ENCODE results near the gene FSCN2. TPM values are rescaled to one million over a fixed set of nuclear protein-coding genes. Genes with fewer than 3 reads are reported as not detected.

Gene FSCN2
- total RNA-seq, 3 donors from 2014 or later = 0.48 to 3.2 (median 1.6) TPM

DNA sequence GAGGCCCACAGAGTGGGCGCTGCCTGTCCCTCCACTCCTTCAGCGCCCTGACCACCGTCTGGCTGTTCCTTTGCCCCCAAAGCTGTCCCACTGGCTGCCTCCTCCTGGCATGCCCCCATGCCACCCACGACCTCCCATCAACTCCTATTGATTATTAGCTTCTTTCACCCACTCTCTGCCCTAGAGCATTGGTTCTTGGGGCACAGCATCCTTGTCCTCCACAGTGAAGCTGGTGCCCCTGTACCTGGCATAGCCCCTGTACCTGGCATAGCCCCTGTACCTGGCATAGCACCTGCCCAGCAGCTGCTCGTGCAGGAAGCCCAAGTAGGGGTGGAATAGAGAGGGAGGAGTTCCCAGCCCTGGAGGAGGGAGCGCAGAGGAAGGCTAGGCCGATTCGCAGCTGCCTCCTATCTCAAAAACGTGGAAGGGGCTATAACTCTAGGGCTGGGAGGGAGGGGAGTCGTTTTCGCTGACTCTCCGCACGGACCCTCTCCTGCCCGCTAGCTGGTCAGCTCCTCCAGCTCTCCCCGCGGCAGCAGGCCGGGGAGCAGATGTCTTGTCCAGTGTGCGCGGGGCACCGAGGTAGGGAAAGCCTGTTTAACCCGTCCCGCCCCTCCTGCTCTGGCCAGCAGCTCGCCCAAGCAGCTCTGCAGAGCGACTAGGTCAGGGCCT, 9.9 kb upstream of the FSCN2 start:
- no peaks in the 10 kb centered on the region for H3K9me3 ChIP-seq
- TF ChIP-seq POLR2AphosphoS5 (IDR thresholded peaks at IDR 0.05) (no peak), POLR2A (IDR thresholded peaks at IDR 0.05) (no peak)
- TF ChIP-seq, protein P1, sequence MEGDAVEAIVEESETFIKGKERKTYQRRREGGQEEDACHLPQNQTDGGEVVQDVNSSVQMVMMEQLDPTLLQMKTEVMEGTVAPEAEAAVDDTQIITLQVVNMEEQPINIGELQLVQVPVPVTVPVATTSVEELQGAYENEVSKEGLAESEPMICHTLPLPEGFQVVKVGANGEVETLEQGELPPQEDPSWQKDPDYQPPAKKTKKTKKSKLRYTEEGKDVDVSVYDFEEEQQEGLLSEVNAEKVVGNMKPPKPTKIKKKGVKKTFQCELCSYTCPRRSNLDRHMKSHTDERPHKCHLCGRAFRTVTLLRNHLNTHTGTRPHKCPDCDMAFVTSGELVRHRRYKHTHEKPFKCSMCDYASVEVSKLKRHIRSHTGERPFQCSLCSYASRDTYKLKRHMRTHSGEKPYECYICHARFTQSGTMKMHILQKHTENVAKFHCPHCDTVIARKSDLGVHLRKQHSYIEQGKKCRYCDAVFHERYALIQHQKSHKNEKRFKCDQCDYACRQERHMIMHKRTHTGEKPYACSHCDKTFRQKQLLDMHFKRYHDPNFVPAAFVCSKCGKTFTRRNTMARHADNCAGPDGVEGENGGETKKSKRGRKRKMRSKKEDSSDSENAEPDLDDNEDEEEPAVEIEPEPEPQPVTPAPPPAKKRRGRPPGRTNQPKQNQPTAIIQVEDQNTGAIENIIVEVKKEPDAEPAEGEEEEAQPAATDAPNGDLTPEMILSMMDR (IDR thresholded peaks at IDR 0.05) = no peak
- H3K4me1 ChIP-seq = peaks cover 10 to 15% of the 10 kb centered on the region in 2 donors
- peak overlapping the region; percentile 98 to 99 for H3K27ac ChIP-seq
- no peaks in the 10 kb centered on the region for H3K27me3 ChIP-seq
- no peak for DNase-seq (ENCODE audit: low spot score in 2 of 2)
- H3K36me3 ChIP-seq = no peaks in the 10 kb centered on the region
- peak overlapping the region; percentile 34 to 69 (median 68) for H3K4me3 ChIP-seq
- intact Hi-C loops (cut with DNase I; ENCODE audit: low total_unique reads) = no loop called here

DNA sequence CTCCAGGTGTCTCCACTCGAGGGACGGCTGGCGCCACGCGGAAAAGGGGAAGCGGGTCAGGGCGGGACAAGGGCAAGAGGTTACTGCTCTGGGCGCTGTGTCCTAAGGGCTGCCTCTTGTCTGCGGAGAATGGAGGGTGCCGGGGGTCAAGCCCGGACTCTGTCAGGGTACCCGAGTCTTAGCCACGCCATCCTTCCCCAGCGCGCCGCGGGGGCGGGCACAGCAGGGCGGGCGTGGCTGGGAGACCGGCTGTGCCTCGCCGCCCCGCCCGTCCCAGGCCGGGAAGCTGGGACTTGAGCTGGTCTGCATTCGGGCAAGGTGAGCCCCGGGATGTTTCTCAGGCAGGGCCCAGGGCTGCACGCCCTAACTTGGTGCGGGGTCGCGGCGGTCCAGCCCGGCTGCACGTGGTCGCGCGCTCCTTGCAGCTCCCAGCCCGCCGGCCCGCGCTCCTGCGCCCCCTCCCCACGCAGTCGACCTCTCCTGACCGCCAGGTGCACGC, 9.3 kb upstream of the FSCN2 start:
- peaks cover 0 to 4% of the 10 kb centered on the region in 2 donors for H3K27me3 ChIP-seq
- no peaks in the 10 kb centered on the region for H3K36me3 ChIP-seq
- intact Hi-C loops (cut with DNase I; ENCODE audit: low total_unique reads) = no loop called here
- H3K27ac ChIP-seq = peak overlapping the region; percentile 84 to 99
- H3K9me3 ChIP-seq = no peaks in the 10 kb centered on the region
- H3K4me3 ChIP-seq = peak overlapping the region; percentile 34 to 69 (median 68)
- TF ChIP-seq POLR2AphosphoS5 (IDR thresholded peaks at IDR 0.05) (no peak), POLR2A (IDR thresholded peaks at IDR 0.05) (no peak)
- TF ChIP-seq, protein P1 (IDR thresholded peaks at IDR 0.05) = no peak
- H3K4me1 ChIP-seq = peaks cover 10 to 15% of the 10 kb centered on the region in 2 donors
- DNase-seq (ENCODE audit: low spot score in 2 of 2) = no peak

DNA sequence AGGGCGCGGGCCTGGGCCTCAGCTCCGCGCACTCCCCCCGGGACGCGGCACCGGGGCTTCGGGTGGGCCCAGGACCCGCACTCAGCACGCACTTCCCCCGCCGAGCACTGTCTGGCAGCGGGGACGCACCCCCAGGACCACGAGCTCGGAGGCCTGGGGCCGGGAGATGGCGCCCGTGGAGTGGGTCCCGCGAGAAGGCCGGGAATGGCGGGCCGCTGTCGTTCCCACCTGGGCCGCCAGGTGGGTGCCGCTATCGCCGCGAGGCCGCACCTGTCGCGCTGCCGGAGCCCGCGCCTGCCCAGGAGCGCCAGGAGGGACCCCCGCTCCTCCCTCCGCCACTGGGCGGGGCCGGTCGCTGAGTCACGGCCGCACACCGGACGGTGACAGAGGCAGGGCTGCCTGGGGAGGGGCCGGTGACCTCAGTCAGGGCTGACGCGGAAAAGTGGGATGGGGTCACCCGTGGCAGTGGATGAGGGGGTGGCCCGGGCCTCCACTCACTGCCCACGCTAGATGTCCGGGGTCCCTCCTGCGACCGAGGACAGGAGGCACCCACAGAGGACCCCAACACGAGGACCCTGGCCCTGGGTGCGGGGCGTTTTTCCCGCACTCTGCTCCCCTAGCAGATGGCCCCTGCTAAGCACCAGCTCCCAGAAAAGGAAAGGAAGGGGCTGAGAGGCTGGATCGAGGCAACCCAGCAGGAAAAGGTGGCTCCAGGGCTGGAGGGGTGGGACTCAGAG, 8.7 kb upstream of the FSCN2 start:
- no peak for TF ChIP-seq POLR2A (IDR thresholded peaks at IDR 0.05)
- TF ChIP-seq, protein P1 (IDR thresholded peaks at IDR 0.05) = peak; percentile 53 to 78 (median 77)
- peak in 1 of 3 donors; percentile 33 for TF ChIP-seq POLR2AphosphoS5 (IDR thresholded peaks at IDR 0.05)
- intact Hi-C loops (cut with DNase I; ENCODE audit: low total_unique reads) = no loop called here
- Histone ChIP-seq H3K36me3 (no peaks in the 10 kb centered on the region), H3K4me1 (peaks cover 10 to 15% of the 10 kb centered on the region in 2 donors), H3K9me3 (no peaks in the 10 kb centered on the region), H3K4me3 (peak overlapping the region; percentile 34 to 69 (median 68)), H3K27ac (peak overlapping the region; percentile 84 to 99), H3K27me3 (peaks cover 0 to 4% of the 10 kb centered on the region in 2 donors)
- peak in 1 of 2 donors; percentile 72 for DNase-seq (ENCODE audit: low spot score in 2 of 2)

DNA sequence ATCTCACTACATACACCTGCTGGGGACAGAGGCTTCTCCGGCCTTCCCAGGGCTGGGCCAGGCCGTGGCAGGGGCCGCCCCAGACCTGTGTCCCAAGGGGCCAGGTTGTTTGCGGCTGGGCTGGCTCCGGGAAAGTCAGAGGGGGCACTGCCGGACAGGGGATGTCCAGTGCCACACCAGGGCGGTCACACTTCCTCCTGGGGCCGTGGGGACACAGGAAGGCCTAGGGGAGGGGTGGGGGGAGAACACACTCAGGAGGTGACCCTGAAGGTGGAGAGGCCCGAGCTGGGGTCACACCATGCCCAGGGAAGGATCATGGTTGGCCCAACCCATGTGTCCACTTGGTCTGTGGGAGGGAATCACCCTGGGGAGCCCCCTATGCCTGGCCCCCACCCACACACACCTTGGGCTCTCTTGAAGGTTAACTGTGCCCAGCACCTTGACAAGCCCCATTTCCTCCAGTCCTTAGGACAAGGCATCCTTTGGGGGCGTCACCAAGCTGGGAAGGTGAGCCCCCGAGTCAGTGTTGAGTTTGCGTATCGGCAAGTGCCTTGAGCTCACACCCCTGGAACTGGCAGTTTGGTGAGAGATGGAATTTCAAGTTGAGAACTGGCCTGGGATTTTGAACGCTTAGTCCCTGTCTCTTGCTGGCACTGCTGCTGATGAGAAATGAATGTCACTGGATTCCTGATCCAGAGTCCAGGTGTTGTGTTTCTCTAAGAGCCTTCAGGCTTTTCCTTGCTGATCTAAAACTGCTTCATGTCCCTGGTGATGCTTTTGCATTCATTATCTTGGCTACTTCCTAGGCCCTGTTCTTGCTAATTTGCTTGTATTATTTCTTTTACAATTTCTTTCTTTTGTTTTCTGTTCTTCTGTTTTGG, 7.9 kb upstream of the FSCN2 start:
- peaks cover 10 to 15% of the 10 kb centered on the region in 2 donors for H3K4me1 ChIP-seq
- H3K27ac ChIP-seq = peak overlapping the region; percentile 84 to 99
- no peaks in the 10 kb centered on the region for H3K9me3 ChIP-seq
- TF ChIP-seq POLR2A (IDR thresholded peaks at IDR 0.05) (no peak), POLR2AphosphoS5 (IDR thresholded peaks at IDR 0.05) (no peak)
- TF ChIP-seq, protein P1 (IDR thresholded peaks at IDR 0.05) = no peak
- H3K4me3 ChIP-seq = peak overlapping the region in 2 of 3 donors; percentile 68 to 69
- peaks cover 0 to 4% of the 10 kb centered on the region in 2 donors for H3K27me3 ChIP-seq
- intact Hi-C loops (cut with DNase I; ENCODE audit: low total_unique reads) = no loop called here
- DNase-seq (ENCODE audit: low spot score in 2 of 2) = no peak
- H3K36me3 ChIP-seq = no peaks in the 10 kb centered on the region

All from breast epithelium (tissue), 4 donors.